Measurements from ENCODE around the gene STXBP5L.
"Not testable (repeated sequence)": the region's sequence is repeated elsewhere in the genome, so short reads cannot be mapped to it uniquely, and the experiment has no call there.

STXBP5L gene

GRCh38 chr3:120908030-120908794 lies at the start of gene STXBP5L:
STXBP5L (plus strand) TSS chr3:120908205; CDS start chr3:120909579, 1,374 bp downstream.
- peak; percentile 1 to 41 for DNase-seq (ENCODE audit: low read depth in 2 of 2)

- DNase-seq (ENCODE audit: low read depth in 2 of 2), result no peak
These were observed 49.5 kb upstream of the STXBP5L start for GRCh38 chr3:120858521-120858920.

- DNase-seq (ENCODE audit: low read depth in 2 of 2), result no peak
These were observed 43.5 kb upstream of the STXBP5L start for GRCh38 chr3:120864541-120864940.

- DNase-seq (ENCODE audit: low read depth in 2 of 2), result no peak
These were observed 32.5 kb upstream of the STXBP5L start for GRCh38 chr3:120875507-120875906.

- no peak for DNase-seq (ENCODE audit: low read depth in 2 of 2)
These were observed 32.0 kb upstream of the STXBP5L start for GRCh38 chr3:120875989-120876388.

GRCh38 chr3:120879411-120879810 lies 28.6 kb upstream of the STXBP5L start:
- DNase-seq (ENCODE audit: low read depth in 2 of 2), result no peak

- no peak for DNase-seq (ENCODE audit: low read depth in 2 of 2)
These were observed 15.1 kb upstream of the STXBP5L start for GRCh38 chr3:120892921-120893320.

GRCh38 chr3:120894316-120895057 lies 13.5 kb upstream of the STXBP5L start:
- DNase-seq (ENCODE audit: low read depth in 2 of 2), result no peak

GRCh38 chr3:120901716-120902115 lies 6.3 kb upstream of the STXBP5L start:
- not testable (repeated sequence) for DNase-seq (ENCODE audit: low read depth in 2 of 2)

GRCh38 chr3:120903221-120903620 lies 4.8 kb upstream of the STXBP5L start:
- no peak for DNase-seq (ENCODE audit: low read depth in 2 of 2)

GRCh38 chr3:120907659-120908029 lies 361 bp upstream of the STXBP5L start:
- DNase-seq (ENCODE audit: low read depth in 2 of 2), result no peak

- no peak for DNase-seq (ENCODE audit: low read depth in 2 of 2)
These were observed 993 bp downstream of the STXBP5L start for GRCh38 chr3:120908795-120909601.

- no peak for DNase-seq (ENCODE audit: low read depth in 2 of 2)
These were observed 1.5 kb downstream of the STXBP5L start for GRCh38 chr3:120909602-120909878.

- no peak for DNase-seq (ENCODE audit: low read depth in 2 of 2)
These were observed 18.1 kb downstream of the STXBP5L start for GRCh38 chr3:120926146-120926545.

- no peak for DNase-seq (ENCODE audit: low read depth in 2 of 2)
These were observed 21.0 kb downstream of the STXBP5L start for GRCh38 chr3:120928991-120929390.

GRCh38 chr3:120931593-120931992 lies 23.6 kb downstream of the STXBP5L start:
- no peak for DNase-seq (ENCODE audit: low read depth in 2 of 2)

- no peak for DNase-seq (ENCODE audit: low read depth in 2 of 2)
These were observed 48.1 kb downstream of the STXBP5L start for GRCh38 chr3:120956143-120956542.

- DNase-seq (ENCODE audit: low read depth in 2 of 2), result no peak
These were observed 74.8 kb downstream of the STXBP5L start for GRCh38 chr3:120982608-120983320.

- no peak for DNase-seq (ENCODE audit: low read depth in 2 of 2)
These were observed 75.3 kb downstream of the STXBP5L start for GRCh38 chr3:120983321-120983665.

- DNase-seq (ENCODE audit: low read depth in 2 of 2), result no peak
These were observed 75.8 kb downstream of the STXBP5L start for GRCh38 chr3:120983841-120984240.

GRCh38 chr3:120985242-120985641 lies 77.2 kb downstream of the STXBP5L start:
- no peak for DNase-seq (ENCODE audit: low read depth in 2 of 2)

GRCh38 chr3:120988994-120989393 lies 81.0 kb downstream of the STXBP5L start:
- DNase-seq (ENCODE audit: low read depth in 2 of 2), result no peak

All from stimulated activated CD4-positive, alpha-beta T cell treated with anti-CD3 and anti-CD28 coated beads, Interleukin-1b, Interleukin-23, amount 100 ng/mL, for 4 hours (primary cell).